GM21526 (cell line): Measurements from ENCODE around the gene FAM234A.
"Not testable (repeated sequence)": the region's sequence is repeated elsewhere in the genome, so short reads cannot be mapped to it uniquely, and the experiment has no call there.

ENCODE experiments used
- ATAC-seq: cut with Tn5 transposase; IDR thresholded peaks from one replicate; pipeline ENCODE4 v1.9.1; 2021; ENCODE audit warnings: moderate library complexity; ENCODE audit not compliant: unreplicated experiment, low FRiP score

The FAM234A gene

GRCh38 chr16:230351-230750 is 4.3 kb upstream of the FAM234A start:
- ATAC-seq = not testable (repeated sequence)

DNA sequence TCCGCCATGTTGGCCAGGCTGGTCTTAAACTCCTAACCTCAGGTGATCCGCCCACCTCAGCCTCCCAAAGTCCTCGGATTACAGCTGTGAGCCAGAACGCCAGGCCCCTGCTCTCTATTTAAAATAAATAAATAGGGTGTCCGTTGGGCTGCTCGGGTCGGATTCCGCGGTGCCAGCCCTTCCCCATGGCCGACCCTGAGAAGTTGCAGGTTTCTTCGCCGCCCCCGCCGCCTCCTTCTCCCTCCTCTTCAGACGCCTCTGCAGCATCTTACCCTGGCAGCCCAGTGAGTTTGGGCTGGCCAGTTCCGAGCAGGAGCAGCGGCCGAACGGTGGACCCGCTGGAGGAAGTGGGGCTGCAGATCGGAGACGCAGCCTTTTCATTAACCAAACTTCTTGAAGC is 3.7 kb upstream of the FAM234A start:
- no peak for ATAC-seq

- ATAC-seq = no peak
Observed at GRCh38 chr16:239948-240277, 5.3 kb downstream of the FAM234A start.

GRCh38 chr16:240559-240958 is 5.9 kb downstream of the FAM234A start:
- no peak for ATAC-seq

DNA sequence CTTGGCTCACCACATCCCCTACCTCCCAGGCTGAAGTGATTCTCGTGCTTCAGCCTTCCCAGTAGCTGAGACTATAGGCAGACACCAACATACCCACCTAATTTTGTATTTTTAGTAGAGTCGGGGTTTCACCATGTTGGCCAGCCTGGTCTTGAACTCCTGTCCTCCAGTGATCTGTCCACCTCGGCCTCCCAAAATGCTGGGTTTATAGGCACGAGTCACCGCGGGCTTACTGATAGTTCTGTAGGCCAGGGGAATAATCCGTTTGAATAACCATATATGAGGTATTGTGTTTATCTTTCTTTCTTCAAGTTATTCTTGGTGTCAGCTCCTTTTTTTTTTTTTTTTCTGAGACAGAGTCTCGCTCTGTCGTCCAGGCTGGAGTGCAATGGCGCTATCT is 7.7 kb downstream of the FAM234A start:
- no peak for ATAC-seq

- ATAC-seq = no peak
Observed at GRCh38 chr16:243348-243747, 8.7 kb downstream of the FAM234A start.

DNA sequence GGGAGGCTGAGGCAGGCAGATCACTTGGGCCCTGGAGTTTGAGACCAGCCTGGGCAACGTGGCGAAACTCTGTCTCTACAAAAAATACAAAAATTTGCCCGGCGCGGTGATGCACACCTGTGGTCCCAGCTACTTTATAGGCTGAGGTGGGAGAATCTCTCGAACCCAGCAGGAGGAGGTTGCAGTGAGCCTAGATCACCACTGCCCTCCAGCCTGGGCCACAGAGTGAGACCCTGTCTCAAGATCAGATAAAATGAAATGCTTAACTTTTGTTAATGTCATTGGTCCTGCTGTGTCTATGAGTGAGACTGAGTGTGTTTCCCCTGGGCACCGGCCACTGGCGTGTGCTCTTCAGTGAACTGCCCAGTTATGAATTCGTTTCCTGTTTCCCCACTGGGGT is 10.5 kb downstream of the FAM234A start:
- no peak for ATAC-seq

DNA sequence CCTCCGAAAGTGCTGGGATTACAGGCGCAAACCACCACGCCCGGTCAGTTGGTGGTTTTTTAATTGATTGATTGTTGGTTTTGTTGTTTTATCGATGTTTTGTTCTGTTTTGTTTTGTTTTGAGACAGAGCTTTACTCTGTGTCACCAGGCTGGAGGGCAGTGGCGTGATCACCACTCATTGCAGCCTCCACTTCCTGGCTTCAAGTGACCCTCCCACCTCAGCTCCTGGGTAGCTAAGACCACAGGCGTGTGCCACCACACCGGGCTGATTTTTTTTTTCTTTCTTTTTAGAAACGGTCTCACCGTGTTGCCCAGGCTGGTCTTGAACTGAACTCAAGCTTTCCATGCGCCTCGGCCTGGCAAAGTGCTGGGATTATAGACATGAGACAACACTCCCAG is 12.4 kb downstream of the FAM234A start:
- ATAC-seq = no peak

- ATAC-seq = no peak
Observed at GRCh38 chr16:249431-249830, 14.8 kb downstream of the FAM234A start.

DNA sequence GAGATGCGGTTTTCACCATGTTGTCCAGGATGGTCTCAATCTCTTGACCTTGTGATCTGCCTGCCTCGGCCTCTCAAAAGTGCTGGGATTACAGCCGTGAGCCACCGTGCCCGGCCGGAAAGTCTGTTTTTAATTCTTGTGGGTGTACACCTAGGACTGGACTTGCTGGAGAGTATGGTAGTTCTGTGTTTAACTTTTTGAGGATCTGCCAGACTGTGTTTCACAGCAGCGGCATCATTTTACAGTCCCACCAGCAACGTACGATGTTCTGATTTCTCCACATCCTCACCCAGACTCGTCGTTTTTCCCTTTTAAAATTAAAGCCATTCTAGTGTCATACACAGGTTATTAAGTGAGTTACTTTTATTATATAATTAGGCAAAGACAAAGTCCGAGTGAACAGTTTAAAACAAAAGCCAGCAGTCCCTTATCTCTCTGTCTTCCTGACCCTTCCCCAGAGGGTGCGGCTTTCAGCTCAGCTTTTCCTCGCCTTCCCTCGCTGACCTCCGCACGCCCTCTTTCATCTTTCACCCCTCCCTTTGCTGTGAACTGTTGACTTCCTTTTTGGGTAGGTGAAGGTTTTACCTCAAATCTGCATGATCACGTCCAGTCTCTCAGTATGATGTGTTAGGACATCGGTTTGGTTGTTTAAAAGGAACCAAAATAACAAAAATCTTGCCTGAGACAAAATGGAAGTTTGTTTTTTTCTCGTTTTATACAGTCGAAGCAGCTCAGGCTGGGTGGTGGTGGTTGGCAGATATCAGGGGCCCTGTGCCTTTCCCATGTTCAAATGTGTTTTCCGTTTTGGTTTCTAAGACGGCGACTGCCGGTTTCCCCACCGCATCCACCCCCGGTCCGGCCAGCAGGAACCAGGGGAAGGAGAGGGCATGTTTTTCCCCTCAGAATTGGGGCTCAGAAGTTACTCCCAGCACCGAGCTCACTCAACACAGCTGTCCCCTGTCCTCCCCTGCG is 18.0 kb downstream of the FAM234A start:
- no peak for ATAC-seq

- no peak for ATAC-seq
Observed at GRCh38 chr16:253833-254232, 19.2 kb downstream of the FAM234A start.

DNA sequence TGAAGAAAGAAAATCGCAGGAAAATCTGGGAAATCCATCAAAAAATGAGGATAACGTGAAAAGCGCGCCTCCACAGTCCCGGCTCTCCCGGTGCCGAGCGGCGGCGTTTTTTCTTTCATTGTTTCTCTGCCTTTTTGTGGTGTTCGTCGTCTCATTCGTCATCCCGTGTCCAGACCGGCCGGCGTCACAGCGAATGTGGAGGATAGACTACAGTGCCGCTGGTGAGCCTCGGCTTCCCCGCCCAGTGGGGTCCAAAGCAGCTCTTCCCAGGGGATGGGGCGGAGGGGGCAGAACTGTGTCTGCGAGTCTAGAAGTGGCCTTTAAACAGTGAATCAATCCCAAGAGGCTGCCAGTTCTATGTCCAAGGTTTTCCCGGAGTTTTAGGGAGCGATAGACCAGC is 19.8 kb downstream of the FAM234A start:
- ATAC-seq = no peak

- no peak for ATAC-seq
Observed at GRCh38 chr16:255183-255582, 20.6 kb downstream of the FAM234A start.

GRCh38 chr16:258091-258490 is 23.5 kb downstream of the FAM234A start:
- ATAC-seq = not testable (repeated sequence)

- no peak for ATAC-seq
Observed at GRCh38 chr16:259226-259625, 24.6 kb downstream of the FAM234A start.

DNA sequence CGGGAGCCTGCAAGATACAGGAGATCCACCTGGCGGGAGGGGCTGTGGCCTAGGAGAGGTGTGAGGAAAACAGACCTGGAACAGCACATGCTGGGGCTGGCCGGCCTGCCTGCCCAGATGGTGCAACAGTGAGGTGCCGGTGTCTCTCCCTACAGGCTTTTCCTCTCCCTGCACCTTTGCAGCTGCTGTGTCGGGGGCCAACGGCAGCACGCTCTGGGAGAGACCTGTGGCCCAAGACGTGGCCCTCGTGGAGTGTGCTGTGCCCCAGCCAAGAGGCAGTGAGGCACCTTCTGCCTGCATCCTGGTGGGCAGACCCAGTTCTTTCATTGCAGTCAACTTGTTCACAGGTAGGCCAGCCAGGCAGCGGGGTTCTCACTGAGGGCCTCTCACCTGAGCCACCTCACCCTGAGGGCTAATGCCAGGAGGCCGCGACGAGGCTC is 25.2 kb downstream of the FAM234A start:
- ATAC-seq = no peak

- no peak for ATAC-seq
Observed at GRCh38 chr16:260326-260725, 25.7 kb downstream of the FAM234A start.

- ATAC-seq = no peak
Observed at GRCh38 chr16:261031-261691, 26.5 kb downstream of the FAM234A start.

DNA sequence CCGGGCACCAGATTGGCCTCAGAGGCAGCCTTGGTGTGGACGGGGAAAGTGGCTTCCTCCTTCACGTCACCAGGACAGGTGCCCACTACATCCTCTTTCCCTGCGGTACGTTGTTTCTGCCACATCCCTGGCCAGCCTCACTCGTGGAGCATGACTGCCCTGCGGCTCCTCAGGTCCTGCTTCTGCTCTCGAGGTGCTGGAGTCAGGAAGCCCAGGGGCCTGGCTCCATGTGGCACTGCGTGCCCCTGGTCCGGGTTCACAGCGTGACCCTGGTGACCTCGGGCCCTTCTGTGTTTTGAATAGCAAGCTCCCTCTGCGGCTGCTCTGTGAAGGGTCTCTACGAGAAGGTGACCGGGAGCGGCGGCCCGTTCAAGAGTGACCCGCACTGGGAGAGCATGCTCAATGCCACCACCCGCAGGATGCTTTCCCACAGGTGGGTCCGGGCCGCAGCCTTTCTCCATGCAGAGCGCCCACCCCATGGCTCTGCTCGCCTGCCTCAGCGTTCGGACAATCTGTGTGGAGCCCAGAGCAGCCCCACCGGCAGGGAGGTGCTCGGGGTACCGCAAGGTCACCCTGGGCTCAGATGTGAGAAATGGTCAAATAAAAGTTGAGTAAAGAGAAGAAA is 27.6 kb downstream of the FAM234A start:
- no peak for ATAC-seq

DNA sequence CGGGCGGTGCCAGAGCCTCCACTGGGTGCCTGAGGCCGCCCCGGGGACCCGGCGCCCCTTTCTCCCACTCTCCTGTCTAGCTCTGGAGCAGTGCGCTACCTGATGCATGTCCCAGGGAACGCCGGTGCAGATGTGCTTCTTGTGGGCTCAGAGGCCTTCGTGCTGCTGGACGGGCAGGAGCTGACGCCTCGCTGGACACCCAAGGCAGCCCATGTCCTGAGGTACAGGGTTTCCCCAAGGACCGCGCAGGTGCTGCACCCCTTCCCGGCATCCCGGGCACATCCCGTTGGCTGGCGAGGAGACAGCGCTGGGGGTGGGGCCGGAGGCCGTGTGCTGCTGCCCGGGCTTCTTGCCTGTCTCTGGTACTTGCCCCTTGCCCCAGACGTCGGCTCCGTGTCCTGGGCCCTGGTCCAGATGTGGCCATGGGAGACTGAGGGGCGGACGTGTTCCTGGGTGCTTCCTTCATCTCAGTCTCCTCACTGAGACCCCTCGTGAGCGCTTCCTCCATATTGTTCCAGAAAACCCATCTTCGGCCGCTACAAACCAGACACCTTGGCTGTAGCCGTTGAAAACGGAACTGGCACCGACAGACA is 28.7 kb downstream of the FAM234A start:
- no peak for ATAC-seq

- ATAC-seq = no peak
Observed at GRCh38 chr16:263944-264343, 29.3 kb downstream of the FAM234A start.
